CD8-positive, alpha-beta memory T cell (primary cell): ENCODE measurements around the gene FRMD4A. TPM values are rescaled to one million over a fixed set of nuclear protein-coding genes. Genes with fewer than 3 reads are reported as not detected.
"Not testable (repeated sequence)": the region's sequence is repeated elsewhere in the genome, so short reads cannot be mapped to it uniquely, and the experiment has no call there.

Source experiments
- CTCF ChIA-PET: fragments of 350-600 bp; sonication (Branson Sonifier 250); formaldehyde crosslinking; loops from one replicate; lab custom pipeline; 2021; ENCODE audit warnings: antibody characterized with exemption; lab: Charles Lee
- POLR2A ChIA-PET: fragments of 350-600 bp; sonication (Branson Sonifier 250); formaldehyde crosslinking; loops from one replicate; lab custom pipeline; 2021; ENCODE audit warnings: antibody characterized with exemption; lab: Charles Lee
- DNase-seq, 5 donors: peaks; one replicate each; pipeline versions ENCODE4 v3.0.0 to v3.0.0-alpha.2; 2020 to 2022; ENCODE audit warnings: mixed read lengths in 1 of 5
- H3K27ac ChIP-seq: one replicate; pipeline ENCODE4 v1.7.0; 2013; ENCODE audit warnings: low read depth, mild to moderate bottlenecking, low read length, moderate library complexity
- H3K27me3 ChIP-seq: 2 replicates; pipeline ENCODE4 v1.7.0; 2013; ENCODE audit warnings: low read length, mild to moderate bottlenecking; ENCODE audit not compliant: insufficient read depth, poor library complexity, severe bottlenecking
- H3K36me3 ChIP-seq: 2 replicates; pipeline ENCODE4 v1.7.0; 2013; ENCODE audit warnings: mild to moderate bottlenecking, low read length, moderate library complexity; ENCODE audit not compliant: insufficient read depth
- H3K4me1 ChIP-seq: 2 replicates; pipeline ENCODE4 v1.7.0; 2013; ENCODE audit warnings: mild to moderate bottlenecking, low read length, moderate library complexity; ENCODE audit not compliant: insufficient read depth
- H3K4me3 ChIP-seq: 2 replicates; pipeline ENCODE4 v1.7.0; 2013; ENCODE audit warnings: mild to moderate bottlenecking, low read length
- H3K9me3 ChIP-seq: 2 replicates; pipeline ENCODE4 v1.7.0; 2013; ENCODE audit warnings: mild to moderate bottlenecking, low read length
- H3K27ac Mint-ChIP-seq, 8 donors: one replicate each; pipeline ENCODE4 v1.8.0; 2020 to 2021; ENCODE audit warnings: mixed read lengths in 8 of 8, mild to moderate bottlenecking in 6 of 8, inconsistent platforms in 3 of 8, moderate library complexity in 3 of 8
- H3K27me3 Mint-ChIP-seq, 2 donors: one replicate each; pipeline ENCODE4 v1.8.0; 2020 to 2021; ENCODE audit warnings: mixed read lengths in 2 of 2, mild to moderate bottlenecking in 1 of 2, moderate library complexity in 1 of 2
- H3K36me3 Mint-ChIP-seq, 3 donors: one replicate each; pipeline ENCODE4 v1.8.0; 2020 to 2021; ENCODE audit warnings: mixed read lengths in 3 of 3, inconsistent platforms in 1 of 3, mild to moderate bottlenecking in 1 of 3
- H3K4me1 Mint-ChIP-seq, 3 donors: one replicate each; pipeline ENCODE4 v1.8.0; 2020 to 2021; ENCODE audit warnings: mixed read lengths in 3 of 3, inconsistent platforms in 1 of 3, mild to moderate bottlenecking in 1 of 3
- H3K4me3 Mint-ChIP-seq, 7 donors: one replicate each; pipeline ENCODE4 v1.8.0; 2020 to 2021; ENCODE audit warnings: mixed read lengths in 7 of 7, mild to moderate bottlenecking in 6 of 7, moderate library complexity in 4 of 7, inconsistent platforms in 2 of 7
- H3K9me3 Mint-ChIP-seq, 5 donors: one replicate each; pipeline ENCODE4 v1.8.0; 2020 to 2022; ENCODE audit warnings: mixed read lengths in 5 of 5, mild to moderate bottlenecking in 3 of 5, moderate library complexity in 2 of 5, inconsistent platforms in 1 of 5
- polyA plus RNA-seq: library from polyadenylated mRNA; unstranded; fragments of 300-500 nt; fragmentation: Illumina TruSeq; gene quantifications from one replicate; pipeline ENCODE4 v1.2.3, GENCODE V29; 2021
- total RNA-seq, 2 experiments: library from RNA; stranded (reverse); gene quantifications; one replicate each; pipeline ENCODE4 v1.2.3, GENCODE V29; 2021

Gene FRMD4A
- total and polyA plus RNA-seq, 3 experiments from 2014 or later, result 0.21 to 2.7 (median 2.1) TPM

GRCh38 chr10:14050598-14050997, 280.1 kb downstream of the FRMD4A start:
- POLR2A ChIA-PET, result no interaction called here

GRCh38 chr10:14048930-14049613, 281.7 kb downstream of the FRMD4A start:
- POLR2A ChIA-PET, result no interaction called here
- H3K36me3 ChIP-seq, result no peaks in the 10 kb centered on the region
- no peak overlapping the region for H3K4me3 ChIP-seq
- no peaks in the 10 kb centered on the region for H3K27me3 ChIP-seq
- no peaks in the 10 kb centered on the region for H3K36me3 Mint-ChIP-seq
- H3K27ac Mint-ChIP-seq, result no peak overlapping the region
- CTCF ChIA-PET, result no interaction called here
- no peak overlapping the region for H3K4me3 Mint-ChIP-seq
- H3K9me3 ChIP-seq, result no peaks in the 10 kb centered on the region
- H3K9me3 Mint-ChIP-seq, result peaks cover 0 to 9% (median 3%) of the 10 kb centered on the region in 5 donors
- H3K4me1 ChIP-seq, result no peaks in the 10 kb centered on the region
- DNase-seq, result no peak
- H3K27me3 Mint-ChIP-seq, result peaks cover under 1 to 3% of the 10 kb centered on the region in 2 donors
- H3K27ac ChIP-seq, result no peak overlapping the region
- H3K4me1 Mint-ChIP-seq, result no peaks in the 10 kb centered on the region

More at GRCh38 chr10:14050598-14050997, 280.1 kb downstream of the FRMD4A start:
- no peaks in the 10 kb centered on the region for H3K36me3 Mint-ChIP-seq
- H3K27me3 ChIP-seq, result no peaks in the 10 kb centered on the region
- no peaks in the 10 kb centered on the region for H3K4me1 Mint-ChIP-seq
- H3K27ac Mint-ChIP-seq, result no peak overlapping the region
- DNase-seq, result no peak
- H3K4me3 ChIP-seq, result no peak overlapping the region
- no peak overlapping the region for H3K4me3 Mint-ChIP-seq
- no peaks in the 10 kb centered on the region for H3K4me1 ChIP-seq
- CTCF ChIA-PET, result no interaction called here
- no peaks in the 10 kb centered on the region for H3K9me3 ChIP-seq
- H3K36me3 ChIP-seq, result no peaks in the 10 kb centered on the region
- peaks cover 0 to 3% of the 10 kb centered on the region in 2 donors for H3K27me3 Mint-ChIP-seq
- peaks cover 0 to 9% (median 8%) of the 10 kb centered on the region in 5 donors for H3K9me3 Mint-ChIP-seq
- no peak overlapping the region for H3K27ac ChIP-seq

- Histone ChIP-seq H3K4me1 (no peaks in the 10 kb centered on the region), H3K27me3 (no peaks in the 10 kb centered on the region), H3K9me3 (no peaks in the 10 kb centered on the region), H3K4me3 (no peak overlapping the region), H3K27ac (no peak overlapping the region), H3K36me3 (no peaks in the 10 kb centered on the region)
- no peak for DNase-seq
- CTCF ChIA-PET, result no interaction called here
- no peaks in the 10 kb centered on the region for H3K4me1 Mint-ChIP-seq
- H3K27ac Mint-ChIP-seq, result no peak overlapping the region
- no peaks in the 10 kb centered on the region for H3K36me3 Mint-ChIP-seq
- H3K9me3 Mint-ChIP-seq, result peaks cover 0 to 4% (median 3%) of the 10 kb centered on the region in 5 donors
- H3K4me3 Mint-ChIP-seq, result no peak overlapping the region
- H3K27me3 Mint-ChIP-seq, result peaks cover 0 to 1% of the 10 kb centered on the region in 2 donors
- POLR2A ChIA-PET, result no interaction called here
Measured at GRCh38 chr10:14047431-14047830, 283.3 kb downstream of the FRMD4A start.

DNA sequence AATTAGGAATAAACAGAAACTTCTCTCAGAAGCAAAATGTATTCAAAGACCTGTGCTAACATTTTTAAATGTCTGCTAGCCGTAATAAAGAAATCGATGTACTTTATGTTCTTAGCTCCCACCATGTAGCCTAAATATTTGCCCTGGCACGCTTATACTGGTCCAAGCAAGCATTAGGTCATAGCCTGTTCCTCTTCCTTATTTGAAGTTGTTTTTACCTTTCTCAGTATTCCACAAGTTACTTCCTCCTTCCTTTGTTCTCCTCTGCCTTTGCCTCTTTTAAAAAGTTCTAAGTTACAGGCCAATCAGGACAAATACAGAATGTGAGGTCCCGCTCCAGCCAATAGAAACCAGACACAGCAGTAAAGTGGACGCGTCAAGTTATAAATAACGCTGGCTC, 288.7 kb downstream of the FRMD4A start:
- H3K27ac Mint-ChIP-seq, H3K4me1 Mint-ChIP-seq, H3K36me3 ChIP-seq, CTCF ChIA-PET, H3K9me3 ChIP-seq, H3K36me3 Mint-ChIP-seq, H3K4me3 Mint-ChIP-seq, H3K4me1 ChIP-seq, H3K27me3 ChIP-seq, H3K9me3 Mint-ChIP-seq, H3K27ac ChIP-seq, POLR2A ChIA-PET, H3K27me3 Mint-ChIP-seq, H3K4me3 ChIP-seq, DNase-seq: not testable (repeated sequence)

DNA sequence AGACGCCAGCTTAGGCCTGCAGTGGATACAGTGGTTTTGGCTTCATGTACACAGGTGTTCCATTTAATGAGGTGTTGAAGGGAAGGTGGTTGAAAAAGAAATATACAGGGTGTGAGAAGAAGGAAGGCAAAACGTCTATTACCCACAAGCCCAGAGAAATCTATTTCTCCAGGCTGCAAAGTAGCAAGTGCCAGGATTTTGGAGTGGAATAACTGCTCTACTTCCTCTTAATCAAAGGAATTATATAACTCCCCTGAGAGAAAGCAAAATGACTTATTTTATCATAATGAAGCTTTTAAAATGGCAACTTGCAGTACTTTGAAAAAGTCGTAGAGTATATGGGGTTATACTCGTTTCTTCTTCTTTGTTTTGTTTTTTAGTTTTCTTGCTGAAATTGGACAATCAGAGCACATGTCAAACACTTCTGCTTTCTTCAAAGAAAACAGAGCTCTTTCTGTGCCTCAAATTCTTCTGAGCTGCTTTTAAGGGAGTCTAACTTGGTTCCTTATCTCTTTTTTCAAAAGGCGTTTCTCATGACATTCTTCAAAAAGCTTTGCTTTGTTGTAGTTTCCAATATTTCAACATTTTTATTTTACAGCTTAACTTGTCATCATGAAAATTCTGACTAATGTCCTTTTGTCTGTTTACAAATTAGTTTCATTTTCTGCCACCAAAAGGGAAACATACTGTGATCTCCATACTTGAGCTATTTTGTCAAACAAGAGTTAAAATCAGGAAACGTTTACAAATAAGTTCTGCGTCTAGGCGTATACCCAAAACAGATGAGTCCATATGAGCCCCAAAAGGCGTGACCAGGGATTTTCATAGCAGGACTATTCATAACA, 289.7 kb downstream of the FRMD4A start:
- H3K4me1 ChIP-seq, result no peaks in the 10 kb centered on the region
- Mint-ChIP-seq H3K27me3 (peaks cover 0 to 1% of the 10 kb centered on the region in 2 donors), H3K9me3 (no peaks in the 10 kb centered on the region), H3K4me1 (peaks cover 0 to 3% (median 0%) of the 10 kb centered on the region in 3 donors), H3K4me3 (no peak overlapping the region), H3K36me3 (no peaks in the 10 kb centered on the region), H3K27ac (no peak overlapping the region)
- no peak for DNase-seq
- no peak overlapping the region for H3K27ac ChIP-seq
- H3K27me3 ChIP-seq, result no peaks in the 10 kb centered on the region
- CTCF ChIA-PET, result no interaction called here
- POLR2A ChIA-PET, result no interaction called here
- H3K36me3 ChIP-seq, result no peaks in the 10 kb centered on the region
- H3K4me3 ChIP-seq, result no peak overlapping the region
- no peaks in the 10 kb centered on the region for H3K9me3 ChIP-seq

DNA sequence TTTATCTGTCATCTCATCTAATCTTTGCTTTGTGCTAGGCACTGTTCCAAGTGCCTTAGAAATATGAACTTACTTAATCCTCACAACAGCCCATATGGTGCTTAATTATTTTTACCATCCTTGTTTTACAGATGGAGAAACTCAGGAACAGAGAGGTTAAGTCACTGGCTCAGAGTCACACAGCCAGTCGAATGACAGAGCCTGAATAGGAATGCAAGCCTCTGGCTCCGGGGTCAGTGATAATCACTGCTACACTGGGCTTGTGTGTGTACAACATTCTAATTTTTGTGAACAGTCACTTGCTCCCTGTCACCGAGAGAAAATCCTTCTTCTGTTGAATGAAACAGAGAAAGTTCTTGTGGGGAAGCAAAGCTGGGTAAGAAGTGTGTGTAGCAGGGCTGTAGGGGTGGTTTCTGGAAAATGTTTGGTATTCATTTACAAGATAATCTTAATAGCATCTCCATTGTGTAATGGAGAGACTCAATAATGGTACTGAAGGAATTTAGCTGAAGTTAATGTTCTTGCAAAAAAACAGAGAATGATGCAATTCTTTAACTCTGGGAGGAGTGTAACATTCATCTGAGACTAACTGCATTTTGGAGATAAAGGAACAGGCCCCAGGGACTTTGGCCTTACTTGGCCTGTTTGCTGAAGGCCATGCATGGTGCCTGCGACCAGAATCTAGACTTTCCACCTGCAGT, 290.6 kb downstream of the FRMD4A start:
- H3K4me1 Mint-ChIP-seq, result peaks cover 0 to 3% (median 0%) of the 10 kb centered on the region in 3 donors
- Histone ChIP-seq H3K4me3 (no peak overlapping the region), H3K9me3 (no peaks in the 10 kb centered on the region), H3K36me3 (no peaks in the 10 kb centered on the region), H3K27me3 (no peaks in the 10 kb centered on the region), H3K4me1 (no peaks in the 10 kb centered on the region), H3K27ac (no peak overlapping the region)
- ChIA-PET POLR2A (no interaction called here), CTCF (no interaction called here)
- H3K9me3 Mint-ChIP-seq, result no peaks in the 10 kb centered on the region
- H3K4me3 Mint-ChIP-seq, result no peak overlapping the region
- no peaks in the 10 kb centered on the region for H3K36me3 Mint-ChIP-seq
- peaks cover 0 to 1% of the 10 kb centered on the region in 2 donors for H3K27me3 Mint-ChIP-seq
- no peak for DNase-seq
- peak overlapping the region in 1 of 8 donors; percentile 3 for H3K27ac Mint-ChIP-seq

GRCh38 chr10:14036233-14036632, 294.5 kb downstream of the FRMD4A start:
- Mint-ChIP-seq H3K27ac (no peak overlapping the region), H3K36me3 (no peaks in the 10 kb centered on the region), H3K9me3 (no peaks in the 10 kb centered on the region), H3K27me3 (peaks cover 0 to 8% of the 10 kb centered on the region in 2 donors), H3K4me3 (no peak overlapping the region), H3K4me1 (peaks cover 3 to 11% (median 9%) of the 10 kb centered on the region in 3 donors)
- Histone ChIP-seq H3K36me3 (no peaks in the 10 kb centered on the region), H3K4me3 (no peak overlapping the region), H3K27ac (no peak overlapping the region), H3K27me3 (no peaks in the 10 kb centered on the region), H3K9me3 (no peaks in the 10 kb centered on the region), H3K4me1 (peaks cover 3% of the 10 kb centered on the region)
- ChIA-PET CTCF (no interaction called here), POLR2A (no interaction called here)
- no peak for DNase-seq

- no peaks in the 10 kb centered on the region for H3K27me3 ChIP-seq
- H3K4me3 ChIP-seq, result no peak overlapping the region
- DNase-seq, result no peak
- peaks cover 3 to 11% (median 8%) of the 10 kb centered on the region in 3 donors for H3K4me1 Mint-ChIP-seq
- ChIA-PET POLR2A (no interaction called here), CTCF (interaction anchor here (0.7 kb wide), 1 partner anchor 14 kb away, joined by 3 read pairs; no protein-coding TSS in a partner anchor)
- H3K9me3 ChIP-seq, result no peaks in the 10 kb centered on the region
- H3K27ac Mint-ChIP-seq, result no peak overlapping the region
- H3K4me1 ChIP-seq, result peaks cover 3% of the 10 kb centered on the region
- no peaks in the 10 kb centered on the region for H3K36me3 Mint-ChIP-seq
- H3K9me3 Mint-ChIP-seq, result no peaks in the 10 kb centered on the region
- peaks cover 2 to 11% of the 10 kb centered on the region in 2 donors for H3K27me3 Mint-ChIP-seq
- H3K4me3 Mint-ChIP-seq, result no peak overlapping the region
- H3K27ac ChIP-seq, result no peak overlapping the region
- H3K36me3 ChIP-seq, result no peaks in the 10 kb centered on the region
Measured at GRCh38 chr10:14035506-14035905, 295.2 kb downstream of the FRMD4A start.
